Measurements from ENCODE around the gene PLCL1.
A peak's percentile ranks its signal among the peaks of the same experiment; 100 is the strongest.

PLCL1 gene

DNA sequence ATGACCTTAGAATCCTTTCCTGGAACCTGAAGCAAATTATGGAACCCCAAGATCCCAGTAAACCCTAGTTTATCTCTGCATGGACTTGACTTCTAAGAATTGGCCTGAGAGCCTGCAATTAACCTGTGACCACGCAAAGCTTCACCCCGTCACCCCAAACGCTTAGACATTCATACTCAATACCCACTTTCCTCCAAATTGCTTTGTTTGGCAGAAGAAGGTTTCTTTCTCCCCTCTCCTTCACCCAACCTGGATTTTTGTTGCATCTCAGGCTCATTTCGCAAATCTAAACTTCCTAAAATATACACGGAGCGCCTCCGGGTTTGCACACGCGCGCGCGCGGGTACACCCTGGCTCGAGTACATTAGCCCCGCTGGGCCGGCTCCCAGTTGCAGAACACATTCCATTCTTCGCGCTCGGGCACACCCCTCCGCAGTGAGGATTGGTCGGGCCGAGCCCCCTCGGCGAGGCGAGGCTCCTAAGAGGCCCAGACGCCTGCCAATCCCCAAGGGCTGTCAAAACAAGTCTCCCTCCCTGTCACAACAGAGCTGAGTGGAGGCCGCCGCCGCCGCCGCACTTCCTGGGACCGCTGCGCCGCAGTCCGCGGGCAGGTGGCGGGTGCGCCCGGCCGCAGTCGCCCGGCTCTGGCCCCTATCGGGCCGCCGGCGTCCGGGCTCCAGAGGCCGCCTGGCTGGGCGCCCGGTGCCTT is at the start of gene PLCL1:
Gene PLCL1, plus strand, starts transcription at position 545 of the 709 bp plus-strand sequence.
- Histone ChIP-seq H3K9me3 (ENCODE audit: low read length) (no peaks in the 10 kb centered on the region), H3K27ac (ENCODE audit: low read depth, low read length) (peak within 1 kb of the TSS; percentile 61), H3K4me3 (ENCODE audit: low read depth in 1 of 2, low read length in 2 of 2) (peak within 1 kb of the TSS; percentile 78 to 89), H3K4me1 (ENCODE audit: insufficient read depth, low read length) (peaks cover 8% of the 10 kb centered on the region), H3K9ac (ENCODE audit: low read length) (peak within 1 kb of the TSS; percentile 23), H3K27me3 (ENCODE audit: control insufficient read depth in 1 of 2, insufficient read depth in 2 of 2, low read length in 2 of 2) (no peaks in the 10 kb centered on the region), H3K36me3 (ENCODE audit: insufficient read depth, low read length) (no peaks in the 10 kb centered on the region)

GRCh38 chr2:197759013-197759412 is 45.4 kb upstream of the PLCL1 start:
- Histone ChIP-seq H3K36me3 (ENCODE audit: insufficient read depth, low read length) (no peaks in the 10 kb centered on the region), H3K9ac (ENCODE audit: low read length) (no peak overlapping the region), H3K4me3 (ENCODE audit: low read depth in 1 of 2, low read length in 2 of 2) (no peak overlapping the region), H3K27me3 (ENCODE audit: control insufficient read depth in 1 of 2, insufficient read depth in 2 of 2, low read length in 2 of 2) (no peaks in the 10 kb centered on the region), H3K27ac (ENCODE audit: low read depth, low read length) (no peak overlapping the region), H3K4me1 (ENCODE audit: insufficient read depth, low read length) (no peaks in the 10 kb centered on the region), H3K9me3 (ENCODE audit: low read length) (peaks cover 8% of the 10 kb centered on the region)

- Histone ChIP-seq H3K9me3 (ENCODE audit: low read length) (peaks cover 8% of the 10 kb centered on the region), H3K36me3 (ENCODE audit: insufficient read depth, low read length) (no peaks in the 10 kb centered on the region), H3K9ac (ENCODE audit: low read length) (no peak overlapping the region), H3K27ac (ENCODE audit: low read depth, low read length) (no peak overlapping the region), H3K4me1 (ENCODE audit: insufficient read depth, low read length) (no peaks in the 10 kb centered on the region), H3K4me3 (ENCODE audit: low read depth in 1 of 2, low read length in 2 of 2) (no peak overlapping the region), H3K27me3 (ENCODE audit: control insufficient read depth in 1 of 2, insufficient read depth in 2 of 2, low read length in 2 of 2) (no peaks in the 10 kb centered on the region)
These were observed 44.6 kb upstream of the PLCL1 start for GRCh38 chr2:197759625-197760292.

GRCh38 chr2:197760293-197760657 is 44.1 kb upstream of the PLCL1 start:
- Histone ChIP-seq H3K27me3 (ENCODE audit: control insufficient read depth in 1 of 2, insufficient read depth in 2 of 2, low read length in 2 of 2) (no peaks in the 10 kb centered on the region), H3K4me3 (ENCODE audit: low read depth in 1 of 2, low read length in 2 of 2) (no peak overlapping the region), H3K4me1 (ENCODE audit: insufficient read depth, low read length) (no peaks in the 10 kb centered on the region), H3K9ac (ENCODE audit: low read length) (no peak overlapping the region), H3K36me3 (ENCODE audit: insufficient read depth, low read length) (no peaks in the 10 kb centered on the region), H3K27ac (ENCODE audit: low read depth, low read length) (no peak overlapping the region), H3K9me3 (ENCODE audit: low read length) (peaks cover 8% of the 10 kb centered on the region)

DNA sequence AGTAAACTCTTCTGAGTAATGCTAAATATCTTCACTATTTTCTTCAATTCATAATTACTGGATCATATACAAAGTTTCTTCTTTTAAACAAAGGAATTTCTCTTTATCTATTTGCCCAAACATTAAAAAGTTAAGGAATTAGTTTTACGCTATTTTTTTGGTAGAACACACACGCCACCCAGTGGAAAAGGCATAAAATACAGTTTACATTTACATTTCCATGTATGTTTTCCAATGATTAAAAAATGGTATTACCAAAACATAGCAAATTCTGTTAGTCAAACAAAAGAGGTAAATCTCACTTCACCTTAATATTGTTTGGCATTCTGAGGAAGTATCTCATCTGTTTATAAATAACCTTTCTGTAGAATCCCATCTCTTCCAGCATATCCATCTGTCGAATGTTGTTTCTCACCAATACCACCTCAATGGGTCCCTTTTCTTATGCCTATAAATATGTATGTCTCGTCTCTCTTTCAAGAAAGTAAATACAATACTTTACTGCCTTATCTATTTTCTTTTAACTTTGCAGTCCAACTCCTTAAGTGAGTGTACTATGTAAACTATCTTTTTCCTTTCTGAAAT is 26.5 kb upstream of the PLCL1 start:
- Histone ChIP-seq H3K9me3 (ENCODE audit: low read length) (no peaks in the 10 kb centered on the region), H3K4me1 (ENCODE audit: insufficient read depth, low read length) (no peaks in the 10 kb centered on the region), H3K4me3 (ENCODE audit: low read depth in 1 of 2, low read length in 2 of 2) (no peak overlapping the region), H3K27me3 (ENCODE audit: control insufficient read depth in 1 of 2, insufficient read depth in 2 of 2, low read length in 2 of 2) (no peaks in the 10 kb centered on the region), H3K9ac (ENCODE audit: low read length) (no peak overlapping the region), H3K27ac (ENCODE audit: low read depth, low read length) (no peak overlapping the region), H3K36me3 (ENCODE audit: insufficient read depth, low read length) (no peaks in the 10 kb centered on the region)

DNA sequence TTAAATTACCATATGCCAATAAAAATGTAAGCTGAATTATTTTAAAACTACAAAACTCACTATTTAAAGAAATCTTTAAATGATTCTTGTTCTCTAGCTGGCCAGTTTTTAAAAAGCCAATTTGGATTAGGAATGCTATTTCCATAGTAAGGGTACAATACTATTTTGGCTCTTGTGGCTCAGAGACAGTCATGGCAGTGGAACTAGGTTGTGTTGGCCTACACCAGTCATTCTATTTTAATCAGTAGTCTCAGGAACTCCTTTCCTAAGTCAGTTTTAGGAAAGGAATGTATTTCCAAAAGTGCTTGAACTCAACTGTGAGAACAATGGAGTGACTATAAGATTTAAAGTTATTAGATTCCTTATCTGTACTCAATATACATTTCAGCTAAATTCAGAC is 25.1 kb upstream of the PLCL1 start:
- H3K9ac ChIP-seq (ENCODE audit: low read length): no peak overlapping the region
- no peak overlapping the region for H3K27ac ChIP-seq (ENCODE audit: low read depth, low read length)
- no peaks in the 10 kb centered on the region for H3K27me3 ChIP-seq (ENCODE audit: control insufficient read depth in 1 of 2, insufficient read depth in 2 of 2, low read length in 2 of 2)
- no peaks in the 10 kb centered on the region for H3K4me1 ChIP-seq (ENCODE audit: insufficient read depth, low read length)
- H3K36me3 ChIP-seq (ENCODE audit: insufficient read depth, low read length): no peaks in the 10 kb centered on the region
- H3K9me3 ChIP-seq (ENCODE audit: low read length): no peaks in the 10 kb centered on the region
- no peak overlapping the region for H3K4me3 ChIP-seq (ENCODE audit: low read depth in 1 of 2, low read length in 2 of 2)

DNA sequence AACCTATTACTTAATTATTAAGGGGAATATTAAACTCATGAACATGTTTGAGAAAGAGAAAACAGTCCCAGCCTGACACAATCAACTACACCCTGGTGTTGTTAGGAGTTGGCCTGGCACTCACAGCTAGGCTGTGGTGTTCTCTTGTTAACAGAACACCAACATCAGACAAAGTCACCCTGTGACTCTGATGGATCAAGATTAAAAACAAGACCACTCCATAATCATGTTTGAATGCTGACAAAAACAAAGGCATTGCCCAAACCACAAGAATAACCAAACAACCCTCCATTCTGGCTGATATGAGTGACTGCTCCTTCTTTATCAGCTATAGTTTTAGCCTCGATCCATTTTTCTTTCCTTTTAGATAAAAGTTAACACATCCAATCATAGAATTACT is 22.3 kb upstream of the PLCL1 start:
- H3K9me3 ChIP-seq (ENCODE audit: low read length): no peaks in the 10 kb centered on the region
- no peak overlapping the region for H3K4me3 ChIP-seq (ENCODE audit: low read depth in 1 of 2, low read length in 2 of 2)
- H3K9ac ChIP-seq (ENCODE audit: low read length): no peak overlapping the region
- no peak overlapping the region for H3K27ac ChIP-seq (ENCODE audit: low read depth, low read length)
- H3K27me3 ChIP-seq (ENCODE audit: control insufficient read depth in 1 of 2, insufficient read depth in 2 of 2, low read length in 2 of 2): peaks cover 4 to 20% of the 10 kb centered on the region in 2 donors
- H3K4me1 ChIP-seq (ENCODE audit: insufficient read depth, low read length): no peaks in the 10 kb centered on the region
- no peaks in the 10 kb centered on the region for H3K36me3 ChIP-seq (ENCODE audit: insufficient read depth, low read length)

- peak within 1 kb of the TSS; percentile 8 to 41 for H3K4me3 ChIP-seq (ENCODE audit: low read depth in 1 of 2, low read length in 2 of 2)
- no peaks in the 10 kb centered on the region for H3K36me3 ChIP-seq (ENCODE audit: insufficient read depth, low read length)
- no peaks in the 10 kb centered on the region for H3K4me1 ChIP-seq (ENCODE audit: insufficient read depth, low read length)
- H3K27me3 ChIP-seq (ENCODE audit: control insufficient read depth in 1 of 2, insufficient read depth in 2 of 2, low read length in 2 of 2): peaks cover 8 to 20% of the 10 kb centered on the region in 2 donors
- H3K27ac ChIP-seq (ENCODE audit: low read depth, low read length): no peak within 1 kb of the TSS
- no peak within 1 kb of the TSS for H3K9ac ChIP-seq (ENCODE audit: low read length)
- no peaks in the 10 kb centered on the region for H3K9me3 ChIP-seq (ENCODE audit: low read length)
These were observed 19.1 kb upstream of the PLCL1 start, which contains the start of gene BOLL for GRCh38 chr2:197784956-197785941. TSS of gene BOLL (minus strand) at chr2:197785319. CDS start at chr2:197781850, 3,469 bp downstream.

DNA sequence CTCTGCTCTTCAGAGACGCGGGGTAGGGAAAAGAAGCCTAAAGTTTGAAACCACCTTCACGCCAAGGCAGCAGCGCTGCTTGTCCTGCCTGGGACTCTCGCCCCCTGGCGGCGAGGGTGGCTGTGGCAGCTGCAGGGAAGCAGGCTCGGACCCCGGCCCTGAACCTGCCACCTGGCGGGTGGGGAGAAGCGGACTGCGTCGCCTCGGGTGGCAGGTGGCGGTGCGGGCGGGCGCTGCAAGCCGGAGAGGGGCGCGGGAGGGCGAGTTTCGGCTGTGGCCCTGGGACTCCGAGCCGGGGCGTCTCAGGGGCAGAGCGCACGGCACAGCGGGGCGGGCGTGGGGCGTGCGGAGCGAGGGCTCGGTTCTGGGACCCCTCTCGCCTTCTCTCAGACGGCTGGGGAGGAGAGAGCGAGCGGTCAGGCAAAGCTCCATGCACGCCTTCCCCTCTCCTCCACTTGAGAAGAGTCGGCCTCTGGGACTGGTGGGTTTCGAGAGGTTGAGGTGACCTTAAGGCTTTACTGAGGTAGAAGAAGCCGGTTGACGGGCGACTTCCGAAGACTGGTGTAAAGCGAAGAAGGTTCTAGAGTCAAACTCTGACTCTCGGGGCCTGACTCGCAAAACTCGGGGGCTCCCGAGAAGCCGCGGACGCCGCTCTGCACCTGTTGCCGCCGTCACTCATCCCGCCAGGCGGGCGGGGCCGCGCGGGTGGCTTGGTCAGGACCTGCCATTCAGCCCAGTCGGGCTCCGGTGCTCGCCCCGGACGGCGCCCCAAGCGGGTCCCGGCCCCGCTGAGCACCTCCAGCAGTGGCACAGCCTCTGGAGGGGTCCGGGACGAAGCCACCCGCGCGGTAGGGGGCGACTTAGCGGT is 18.1 kb upstream of the PLCL1 start:
- Histone ChIP-seq H3K27ac (ENCODE audit: low read depth, low read length) (no peak overlapping the region), H3K4me1 (ENCODE audit: insufficient read depth, low read length) (no peaks in the 10 kb centered on the region), H3K9ac (ENCODE audit: low read length) (no peak overlapping the region), H3K4me3 (ENCODE audit: low read depth in 1 of 2, low read length in 2 of 2) (peak overlapping the region; percentile 8 to 41), H3K27me3 (ENCODE audit: control insufficient read depth in 1 of 2, insufficient read depth in 2 of 2, low read length in 2 of 2) (peaks cover 8 to 20% of the 10 kb centered on the region in 2 donors), H3K9me3 (ENCODE audit: low read length) (no peaks in the 10 kb centered on the region), H3K36me3 (ENCODE audit: insufficient read depth, low read length) (no peaks in the 10 kb centered on the region)

- Histone ChIP-seq H3K4me1 (ENCODE audit: insufficient read depth, low read length) (no peaks in the 10 kb centered on the region), H3K36me3 (ENCODE audit: insufficient read depth, low read length) (no peaks in the 10 kb centered on the region), H3K27me3 (ENCODE audit: control insufficient read depth in 1 of 2, insufficient read depth in 2 of 2, low read length in 2 of 2) (no peaks in the 10 kb centered on the region), H3K4me3 (ENCODE audit: low read depth in 1 of 2, low read length in 2 of 2) (no peak overlapping the region), H3K9me3 (ENCODE audit: low read length) (no peaks in the 10 kb centered on the region), H3K27ac (ENCODE audit: low read depth, low read length) (no peak overlapping the region), H3K9ac (ENCODE audit: low read length) (no peak overlapping the region)
These were observed 10.9 kb upstream of the PLCL1 start for GRCh38 chr2:197793456-197793855.

Data from muscle layer of colon (tissue), 2 donors.